GM18505 (cell line): Measurements from ENCODE around the gene SPINK7.

ENCODE experiments used
- ATAC-seq: cut with Tn5 transposase; IDR thresholded peaks from one replicate; pipeline ENCODE4 v1.9.1; 2021; ENCODE audit not compliant: unreplicated experiment
- POLR2A ChIP-seq: IDR thresholded peaks from 4 replicates; pipeline ENCODE4 v1.6.1; 2011; ENCODE audit warnings: borderline replicate concordance; ENCODE audit not compliant: insufficient read depth, insufficient read length; ENCODE audit errors: extremely low read depth

Gene SPINK7

DNA sequence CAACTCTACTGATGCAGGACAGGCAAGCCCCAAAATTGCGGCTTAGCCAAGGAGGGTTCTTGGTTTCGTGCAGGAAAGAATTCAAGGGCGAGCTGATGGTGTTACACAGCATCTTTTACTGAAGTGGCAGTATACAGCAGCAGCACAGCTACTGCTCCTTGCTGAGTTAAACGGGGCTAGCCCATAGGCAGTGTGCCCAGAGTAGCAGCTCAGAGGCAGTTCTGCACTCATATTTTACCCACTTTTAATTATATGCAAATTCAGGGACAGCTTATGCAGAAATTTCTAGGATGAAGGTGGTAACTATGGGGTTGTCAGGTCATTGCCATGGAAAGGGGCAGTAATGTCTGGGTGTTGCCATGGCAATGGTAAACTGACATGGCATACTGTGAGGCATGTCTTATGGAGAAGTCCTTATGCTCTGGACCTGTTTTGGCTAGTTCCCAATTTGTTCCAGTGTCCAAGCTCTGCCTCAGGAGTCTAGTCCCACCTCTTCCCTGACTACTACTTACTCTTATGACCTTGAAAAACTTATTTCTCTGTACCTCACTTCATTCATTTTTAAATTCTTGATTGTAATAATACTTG lies 21.1 kb downstream of the SPINK7 start:
- no peak for ATAC-seq
- no peak for TF ChIP-seq POLR2A

DNA sequence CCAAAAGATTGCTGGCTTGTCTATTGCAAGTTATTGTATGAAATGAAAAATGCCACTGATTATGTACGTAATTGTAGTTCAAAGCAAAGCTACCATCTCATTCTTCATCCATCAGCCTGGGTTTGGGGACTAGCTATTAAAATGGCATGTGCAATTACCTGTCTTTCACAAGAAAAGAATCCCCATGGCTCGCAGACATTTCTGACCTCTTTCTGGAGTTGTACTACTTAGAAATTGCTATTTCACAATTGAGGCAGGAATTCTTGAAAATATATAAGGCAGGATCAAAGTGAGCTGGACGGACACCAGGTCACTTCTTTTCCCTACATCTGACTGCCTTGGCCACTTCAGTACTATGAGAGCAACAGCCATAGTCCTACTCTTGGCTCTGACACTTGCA lies 23.0 kb downstream of the SPINK7 start, which contains the start of gene SPINK9:
Gene SPINK9, plus strand, starts transcription at position 301 of the 400 bp plus-strand sequence. Its CDS starts 55 bp downstream, at position 356.
- TF ChIP-seq POLR2A = no peak
- ATAC-seq = no peak

DNA sequence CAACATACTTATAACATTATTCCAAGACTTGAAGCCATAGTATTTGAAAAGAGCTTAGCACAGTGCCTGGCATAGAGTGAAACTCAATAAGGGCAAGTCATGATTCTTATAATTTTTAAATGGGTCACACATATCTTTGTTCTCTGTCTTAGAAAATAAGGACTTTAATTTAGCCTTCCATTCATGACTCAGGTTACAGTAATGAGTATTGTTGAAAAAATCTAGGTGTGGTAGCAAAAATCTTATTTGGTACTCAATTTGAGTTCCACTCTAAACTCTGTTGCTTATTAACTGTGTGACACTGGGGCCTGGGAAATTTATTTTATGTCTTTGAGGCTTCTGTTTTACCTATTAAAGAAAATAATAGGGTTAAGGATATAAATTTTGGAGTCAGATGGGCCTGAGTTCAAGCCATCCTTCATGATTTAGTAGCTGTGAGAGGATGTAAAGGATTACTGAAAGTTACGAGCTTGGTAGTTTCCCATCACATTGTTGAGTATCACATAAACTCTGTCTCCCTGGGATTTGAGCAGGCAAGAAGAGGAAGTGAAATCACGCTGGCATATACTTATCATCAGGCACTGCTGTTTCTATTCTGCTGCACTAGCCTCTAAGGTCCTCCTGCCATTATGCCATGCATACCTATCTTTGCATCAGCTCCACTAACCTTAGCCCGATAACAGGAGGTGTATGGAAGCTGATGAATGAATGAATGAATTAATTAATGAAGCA lies 24.6 kb downstream of the SPINK7 start:
- TF ChIP-seq POLR2A = no peak
- ATAC-seq = peak; percentile 91

DNA sequence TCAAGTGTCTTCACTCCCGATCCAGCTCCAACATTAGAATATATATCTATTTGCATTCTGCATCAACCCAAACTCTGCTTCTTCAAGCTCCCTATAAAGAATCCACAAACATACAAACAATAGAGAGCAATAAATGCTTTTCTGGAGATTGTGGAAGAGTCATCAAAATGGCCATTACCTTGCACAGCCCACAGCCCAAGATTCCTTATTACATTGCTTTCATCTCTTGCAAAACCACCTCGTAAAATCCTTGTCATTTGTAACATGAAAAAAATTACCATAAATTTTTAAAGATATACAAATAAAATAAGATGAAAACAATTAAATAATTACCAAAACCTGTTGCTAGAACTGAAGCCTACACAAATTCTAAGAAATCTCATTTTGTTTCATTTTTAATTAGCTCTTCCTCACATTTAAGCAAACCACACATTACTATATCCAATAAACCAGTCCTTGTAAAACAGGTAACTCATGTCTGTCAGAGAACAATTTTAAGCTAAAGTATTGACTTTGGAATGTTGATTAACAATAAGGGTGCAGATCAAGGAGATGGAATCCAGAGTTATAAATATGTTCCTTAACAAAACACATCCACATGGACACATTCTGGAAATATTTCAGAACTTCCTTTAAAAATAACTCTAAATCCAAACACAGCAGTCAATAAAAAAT lies 30.3 kb downstream of the SPINK7 start:
- ATAC-seq = no peak
- no peak for TF ChIP-seq POLR2A

DNA sequence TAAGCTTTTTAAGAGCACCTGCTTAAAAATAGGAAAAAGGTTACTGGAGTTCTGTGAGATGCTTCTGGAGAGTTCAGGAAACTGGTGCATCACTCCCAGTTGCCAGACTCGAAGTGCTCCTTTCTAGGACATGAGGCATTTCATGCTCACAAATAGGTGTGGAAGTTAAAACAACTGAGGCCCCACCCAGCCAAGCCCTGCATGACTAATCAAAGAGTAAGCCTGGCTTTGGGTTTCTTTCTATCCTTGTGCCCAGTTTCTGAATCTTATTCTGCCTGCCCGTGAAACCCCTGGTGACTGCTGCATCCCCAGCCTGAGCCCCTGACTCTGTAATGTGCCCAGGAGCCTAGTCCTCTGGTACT lies 30.8 kb downstream of the SPINK7 start:
- ATAC-seq = no peak
- no peak for TF ChIP-seq POLR2A

DNA sequence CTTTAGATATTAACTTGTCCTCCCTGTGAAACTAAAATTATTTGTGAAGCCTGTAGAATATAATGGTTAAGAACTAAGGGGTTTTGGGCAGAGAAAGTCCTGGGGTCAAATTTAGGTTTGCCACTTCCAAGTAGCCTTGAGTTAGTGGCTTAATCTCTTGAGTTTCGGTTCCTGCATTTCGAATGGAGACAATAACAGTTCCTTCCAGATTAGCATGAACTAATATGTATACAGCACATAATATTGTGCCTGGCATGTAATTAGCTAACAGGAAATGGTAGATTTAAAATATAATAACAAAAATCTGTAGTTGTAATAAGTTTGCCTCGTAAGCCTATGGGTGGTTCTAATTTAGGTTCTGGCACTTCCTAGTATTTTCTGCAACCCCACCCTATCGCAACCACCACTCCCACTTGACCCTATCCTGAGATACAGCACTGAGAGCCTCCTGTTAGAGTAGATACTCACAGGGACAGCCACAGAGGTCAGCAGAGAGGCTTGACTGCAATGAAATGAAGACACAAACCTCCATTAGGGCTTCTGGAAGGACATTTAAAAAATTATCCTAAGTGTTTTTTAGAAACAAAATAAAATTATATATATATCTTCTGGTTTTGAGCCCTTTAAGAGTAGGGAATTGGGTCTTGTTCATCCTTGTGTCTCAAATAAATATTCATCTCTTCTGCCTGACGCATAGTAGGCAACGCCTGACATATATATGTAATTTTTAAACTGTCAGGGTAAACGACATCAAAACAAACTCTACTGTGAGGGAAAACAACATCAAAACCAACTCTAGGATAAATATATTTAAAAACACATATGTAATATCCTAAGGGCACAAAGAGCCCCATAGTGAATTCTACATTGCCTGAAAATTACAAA lies 31.6 kb downstream of the SPINK7 start:
- no peak for ATAC-seq
- TF ChIP-seq POLR2A = no peak

DNA sequence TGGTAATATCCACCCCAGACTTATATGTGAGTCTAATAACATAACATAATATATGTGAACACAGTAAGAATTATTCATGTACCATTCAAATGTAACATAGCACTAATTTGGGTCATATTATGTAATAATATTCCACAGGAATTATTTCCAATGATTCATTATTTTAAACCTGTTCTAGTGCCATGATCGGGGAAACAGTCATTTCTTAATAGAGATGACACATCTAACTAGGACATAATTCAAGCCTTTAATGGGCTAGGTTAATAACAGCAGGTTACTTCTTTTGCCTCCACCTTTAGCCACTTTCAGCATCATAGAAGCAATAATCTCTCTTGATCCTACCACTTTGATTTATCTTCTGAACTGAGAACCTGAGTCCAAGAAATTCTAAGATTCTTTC lies 35.5 kb downstream of the SPINK7 start:
- ATAC-seq = no peak
- TF ChIP-seq POLR2A = no peak

DNA sequence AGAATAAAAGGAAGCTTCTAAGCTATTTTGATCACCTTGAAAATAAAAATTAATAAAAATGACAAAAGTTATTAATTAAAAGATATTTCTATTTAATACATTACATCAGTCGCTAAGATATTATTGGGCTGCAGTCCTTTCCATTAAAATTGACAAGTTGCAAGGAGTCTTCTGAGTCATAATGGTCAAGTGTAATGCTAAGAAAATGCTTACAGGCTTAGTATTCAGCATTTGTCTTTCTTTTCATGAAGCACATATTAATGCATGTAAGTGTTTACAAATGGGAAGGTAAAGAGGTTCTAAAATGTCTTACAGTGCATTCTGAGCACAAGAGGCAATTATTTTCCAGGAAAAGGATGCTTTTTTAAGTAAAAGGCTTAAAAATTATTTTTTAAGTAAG lies 40.5 kb downstream of the SPINK7 start:
- no peak for ATAC-seq

DNA sequence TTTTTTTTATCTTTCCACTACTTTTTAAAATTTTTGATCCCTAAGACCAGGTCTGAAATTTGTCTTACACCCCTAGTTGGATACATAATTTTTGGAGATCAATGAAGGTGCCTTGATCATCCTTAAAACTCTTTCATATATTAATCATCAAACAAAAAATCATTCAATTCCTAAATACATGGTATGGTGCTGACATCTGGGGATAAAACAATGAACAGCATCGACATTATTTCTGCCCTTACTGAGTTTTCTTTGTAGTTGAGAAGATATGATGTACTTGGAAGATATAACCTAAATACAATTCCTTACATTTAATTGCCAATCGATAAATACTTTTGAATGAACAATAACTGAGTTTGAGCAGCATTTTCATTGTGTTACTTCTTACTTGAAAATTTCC lies 41.4 kb downstream of the SPINK7 start:
- no peak for TF ChIP-seq POLR2A

More for the DNA sequence above, 40.5 kb downstream of the SPINK7 start:
- no peak for TF ChIP-seq POLR2A

DNA sequence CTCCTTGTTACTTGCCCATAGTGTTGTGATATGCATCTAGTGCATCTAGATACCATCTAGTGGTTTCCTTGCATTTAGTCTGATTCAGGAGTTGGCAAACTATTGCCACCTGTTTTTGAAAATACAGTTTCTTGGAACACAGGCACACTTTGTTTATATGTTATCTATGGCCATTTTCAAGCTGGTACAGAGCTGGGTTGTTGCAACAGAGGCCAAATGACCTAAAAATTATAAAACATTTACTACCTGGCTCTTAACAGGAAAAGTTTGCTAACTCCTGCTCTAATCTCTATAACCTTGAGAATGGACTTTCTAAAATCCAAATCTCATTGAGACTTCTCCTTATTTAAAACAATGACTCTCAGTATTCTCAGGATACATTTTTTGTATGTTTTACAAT lies 52.1 kb downstream of the SPINK7 start:
- no peak for ATAC-seq
- no peak for TF ChIP-seq POLR2A

More for the DNA sequence above, 41.4 kb downstream of the SPINK7 start:
- ATAC-seq = no peak
